Neural progenitor cell (in vitro differentiated cells): ENCODE data around the gene TIMP2.

Source experiments
- CTCF ChIP-seq: fragments of 200-600 bp; sonication (generic); IDR thresholded peaks from 2 replicates; pipeline ENCODE4 v1.5.1; 2017; ENCODE audit warnings: antibody characterized with exemption, mild to moderate bottlenecking
- EZH2phosphoT487 ChIP-seq: fragments of 200-600 bp; sonication (generic); IDR thresholded peaks from 2 replicates; pipeline ENCODE4 v1.6.1; 2017; ENCODE audit warnings: antibody characterized with exemption

GRCh38 chr17:78901806-78902205 lies 23.4 kb downstream of the TIMP2 start:
- TF ChIP-seq CTCF (no peak), EZH2phosphoT487 (no peak)
